GM20431 (cell line): ENCODE measurements around the gene PLA2G2C.
"Not testable (repeated sequence)": the region's sequence is repeated elsewhere in the genome, so short reads cannot be mapped to it uniquely, and the experiment has no call there.

Experiments
- in situ Hi-C: fragments of 300-500 bp; cut with MseI, MboI; formaldehyde crosslinking; loops from one replicate; pipeline ENCODE4 v1.15.0; 2020; ENCODE audit warnings: low sequenced_read_pairs; ENCODE audit not compliant: unreplicated experiment

The PLA2G2C gene, protein sequence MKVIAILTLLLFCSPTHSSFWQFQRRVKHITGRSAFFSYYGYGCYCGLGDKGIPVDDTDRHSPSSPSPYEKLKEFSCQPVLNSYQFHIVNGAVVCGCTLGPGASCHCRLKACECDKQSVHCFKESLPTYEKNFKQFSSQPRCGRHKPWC

DNA sequence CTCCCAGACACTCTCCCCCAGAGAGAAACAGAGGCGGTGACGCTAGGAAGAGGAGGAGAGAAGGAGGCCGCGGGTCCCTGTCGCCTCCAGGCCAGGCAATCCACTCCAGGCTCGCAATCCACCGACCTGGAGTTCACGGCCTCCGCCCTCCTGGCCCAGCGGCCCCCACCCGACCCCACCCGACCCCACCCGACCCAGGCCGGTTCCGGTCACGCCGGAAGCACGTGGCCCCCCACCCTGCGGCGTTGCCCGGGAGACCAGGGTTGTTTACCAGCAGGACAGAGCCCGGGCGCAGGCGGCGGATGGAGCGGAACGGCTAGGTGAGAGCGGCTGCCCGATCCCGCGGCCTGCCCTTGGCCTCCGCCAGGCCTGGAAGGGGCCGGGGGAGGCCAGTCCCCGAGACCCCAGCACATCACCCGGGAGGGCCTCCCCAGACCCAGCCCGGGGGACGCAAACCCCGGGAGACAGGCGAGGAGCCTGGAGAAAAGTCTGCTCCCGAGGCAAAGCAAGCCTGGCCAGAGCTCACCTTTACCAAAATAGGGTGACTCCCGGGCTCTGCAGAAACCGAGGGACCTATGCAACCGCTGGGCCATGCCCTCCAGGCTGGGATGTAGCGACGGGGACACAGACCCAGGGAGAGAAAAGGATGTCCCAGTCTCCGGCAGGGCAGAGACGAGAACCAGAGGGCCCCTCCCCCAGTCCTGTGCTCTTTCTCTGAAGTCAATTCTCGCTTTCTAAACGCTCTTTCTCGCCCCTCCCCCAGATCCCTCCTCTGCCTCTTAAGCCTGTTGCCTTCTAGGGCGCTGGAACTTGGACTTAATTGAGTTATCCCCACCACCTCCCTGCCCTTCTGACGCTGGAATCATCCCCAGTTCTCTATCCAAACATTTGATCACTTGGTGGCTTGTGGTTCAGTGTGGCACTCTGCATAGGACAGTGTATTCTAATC, at the start of gene PLA2G2C, which contains the start of gene UBXN10:
Gene PLA2G2C, minus strand, starts transcription at position 685 of the 949 bp plus-strand sequence. CDS start 9,155 bp downstream, outside the sequence.
Gene UBXN10, plus strand, starts transcription at position 263 of the 949 bp plus-strand sequence. CDS start 4,466 bp downstream, outside the sequence.
- in situ Hi-C loops = no loop called here

DNA sequence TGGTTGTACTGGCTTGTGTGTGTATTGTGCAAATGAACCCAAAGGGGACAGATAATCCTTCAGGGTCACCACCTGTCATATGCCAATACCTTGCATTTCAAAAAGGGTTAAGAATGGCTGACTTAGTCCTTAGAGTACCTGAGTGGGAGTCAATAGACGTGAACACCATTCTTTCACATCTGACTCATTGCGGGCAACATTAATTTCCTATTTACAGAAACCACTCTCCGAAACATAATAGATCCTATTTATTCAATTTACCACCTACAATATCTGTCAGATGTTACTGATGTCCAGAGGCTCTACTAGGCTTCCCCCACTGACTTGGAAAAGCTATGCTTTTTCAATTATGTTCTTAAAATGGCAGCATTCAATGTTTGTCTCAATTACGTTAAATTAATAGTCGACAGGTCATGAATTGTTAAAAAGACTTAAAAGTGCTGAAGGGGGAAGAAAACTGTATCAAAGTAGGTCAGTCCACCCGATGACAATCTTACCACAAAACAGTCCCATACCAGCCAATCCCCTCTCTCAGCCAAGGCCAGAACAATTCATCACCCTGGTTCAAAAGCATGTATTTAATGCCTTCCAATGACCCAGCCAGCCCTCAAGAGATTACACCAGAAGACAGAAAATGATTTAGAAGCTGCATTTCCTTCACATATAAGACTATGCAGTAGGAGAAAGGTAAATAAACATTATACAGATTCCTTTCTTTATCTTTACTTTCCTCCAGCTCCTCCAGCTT, 48.6 kb upstream of the PLA2G2C start:
- in situ Hi-C loops = no loop called here

DNA sequence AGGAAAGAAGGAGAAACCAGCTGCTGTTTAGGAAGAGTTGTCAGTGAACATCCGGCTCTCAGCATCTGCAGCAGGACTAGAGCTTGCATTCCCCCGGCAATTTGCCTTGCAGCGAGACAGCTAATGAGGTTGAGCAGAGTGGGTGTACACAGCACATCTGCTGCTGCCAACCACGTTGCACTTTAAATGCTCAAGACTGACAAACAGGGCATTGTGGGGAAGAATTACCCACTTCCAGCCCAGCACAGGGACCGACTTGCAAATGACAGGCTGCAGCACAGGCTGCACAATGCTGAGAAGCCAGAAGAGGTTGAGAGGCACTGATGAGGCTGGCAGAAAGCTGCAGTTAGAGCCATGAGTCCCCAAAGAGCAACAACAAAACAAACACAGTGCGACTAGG, 47.5 kb upstream of the PLA2G2C start:
- in situ Hi-C loops = no loop called here

DNA sequence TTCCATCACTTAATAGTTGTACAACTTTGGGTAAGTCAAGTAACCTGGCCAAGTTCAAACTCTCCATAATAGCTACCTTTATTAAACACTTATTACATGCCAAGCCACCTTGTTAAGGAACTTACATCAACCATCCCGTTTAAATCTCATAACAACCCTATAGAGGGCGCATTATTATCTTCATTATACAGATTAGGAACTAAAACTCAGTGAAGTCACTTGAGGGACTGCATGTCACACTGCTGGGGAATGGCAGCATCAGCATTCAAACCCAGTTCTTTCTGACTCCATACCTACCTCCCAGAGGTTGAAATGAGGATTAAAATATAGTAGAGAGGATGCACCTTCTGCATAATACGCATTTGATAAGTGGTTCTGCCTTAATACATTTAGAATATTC, 47.1 kb upstream of the PLA2G2C start:
- in situ Hi-C loops = no loop called here

DNA sequence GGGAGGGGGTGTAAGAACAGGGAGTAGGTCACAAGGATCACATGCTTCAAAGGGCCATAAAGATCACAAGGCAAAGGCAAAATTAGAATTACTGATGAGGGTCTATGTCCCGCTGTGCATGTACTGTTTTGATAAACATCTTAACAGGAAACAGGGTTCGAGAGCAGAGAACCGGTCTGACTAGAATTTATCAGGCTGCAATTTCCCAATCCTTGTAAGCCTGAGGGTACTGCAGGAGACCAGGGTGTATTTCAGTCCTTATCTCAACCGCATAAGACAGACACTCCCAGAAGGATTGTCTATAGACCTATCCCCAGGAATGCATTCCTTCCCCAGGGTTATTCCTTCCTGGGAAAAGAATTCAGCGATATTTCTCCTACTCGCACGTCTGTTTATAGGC, 46.2 kb upstream of the PLA2G2C start:
- in situ Hi-C loops = not testable (repeated sequence)

DNA sequence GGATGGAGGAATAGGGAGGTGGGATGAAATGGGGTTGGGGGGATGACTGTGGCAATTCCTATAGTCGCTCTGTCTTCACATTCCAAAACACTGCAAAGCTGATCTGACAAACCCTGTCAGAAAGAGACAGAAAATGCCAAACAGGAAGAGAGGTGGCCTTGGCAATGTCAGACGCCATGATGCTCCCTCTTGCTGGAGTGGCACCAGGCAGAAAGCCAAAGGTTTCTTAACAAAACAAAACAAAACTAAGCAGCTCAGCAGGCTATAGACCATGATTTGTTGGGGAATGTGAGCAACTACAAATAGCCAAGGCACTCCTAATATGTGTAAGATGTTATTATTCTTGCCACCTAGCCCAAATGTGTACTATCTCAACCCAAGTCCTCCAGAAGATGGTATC, 42.9 kb upstream of the PLA2G2C start:
- in situ Hi-C loops = no loop called here

DNA sequence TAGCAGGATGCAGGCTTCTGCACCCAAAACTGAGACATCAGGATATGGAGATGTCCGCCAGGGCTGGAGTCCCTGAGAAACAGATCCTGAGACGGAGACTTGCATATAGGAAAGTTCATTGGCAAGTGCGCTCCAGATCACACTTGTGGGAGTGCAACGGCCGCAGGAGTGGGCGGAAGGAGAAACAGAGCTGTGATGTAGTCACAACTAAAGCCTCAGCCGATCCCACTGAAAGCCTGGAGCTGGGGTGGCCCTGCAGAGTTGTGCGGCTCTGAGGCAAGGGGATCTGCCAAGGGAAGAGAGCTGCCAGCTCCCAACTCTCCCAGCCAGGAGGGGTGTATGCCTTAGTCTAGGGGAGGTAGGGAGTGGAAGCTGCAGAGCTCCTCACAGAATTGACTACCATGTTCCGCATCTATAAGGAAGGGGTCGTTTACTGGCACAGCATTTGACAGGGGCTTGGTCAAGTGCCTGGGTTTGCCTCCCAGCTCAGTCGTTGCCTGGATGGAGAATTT, 42.1 kb upstream of the PLA2G2C start:
- in situ Hi-C loops = no loop called here

DNA sequence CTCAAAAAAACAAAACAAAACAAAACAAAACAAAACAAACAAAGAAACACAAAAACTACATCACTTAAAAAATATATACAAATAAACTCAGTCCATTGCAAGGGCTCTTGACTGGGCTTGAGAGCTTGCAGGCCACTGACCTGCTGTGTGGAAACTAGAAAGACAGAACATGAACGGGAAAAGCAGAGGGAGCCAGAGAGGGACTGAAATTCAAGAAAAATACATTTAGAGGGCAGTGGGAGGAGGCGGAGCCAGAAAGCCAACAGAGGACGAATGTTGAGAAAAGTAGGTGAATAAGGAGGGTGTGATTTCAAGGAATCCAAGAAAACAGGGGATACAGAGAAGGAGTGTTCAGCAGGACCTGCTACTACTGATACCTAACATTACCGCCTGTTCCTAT, 41.4 kb upstream of the PLA2G2C start:
- in situ Hi-C loops = no loop called here

DNA sequence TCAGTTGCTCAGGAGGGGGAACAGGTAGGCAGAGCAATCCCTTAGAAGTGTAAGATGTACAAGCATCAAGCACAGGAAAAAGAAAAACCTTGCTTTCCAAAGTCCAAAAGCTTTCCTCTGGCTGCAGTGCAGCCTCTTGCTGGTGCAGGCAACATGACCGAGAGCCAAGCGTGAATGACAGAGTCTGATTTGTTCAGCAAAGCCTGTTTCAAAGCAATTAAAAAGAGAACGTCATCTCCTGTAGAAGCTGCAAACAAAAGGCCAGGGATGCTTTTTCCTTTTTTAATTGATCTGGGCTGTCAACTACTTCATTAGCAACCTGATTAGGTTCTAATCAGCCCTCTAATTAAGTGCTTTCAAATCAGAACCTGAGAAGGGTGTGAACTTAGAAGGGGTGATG, 38.2 kb upstream of the PLA2G2C start:
- in situ Hi-C loops = no loop called here

DNA sequence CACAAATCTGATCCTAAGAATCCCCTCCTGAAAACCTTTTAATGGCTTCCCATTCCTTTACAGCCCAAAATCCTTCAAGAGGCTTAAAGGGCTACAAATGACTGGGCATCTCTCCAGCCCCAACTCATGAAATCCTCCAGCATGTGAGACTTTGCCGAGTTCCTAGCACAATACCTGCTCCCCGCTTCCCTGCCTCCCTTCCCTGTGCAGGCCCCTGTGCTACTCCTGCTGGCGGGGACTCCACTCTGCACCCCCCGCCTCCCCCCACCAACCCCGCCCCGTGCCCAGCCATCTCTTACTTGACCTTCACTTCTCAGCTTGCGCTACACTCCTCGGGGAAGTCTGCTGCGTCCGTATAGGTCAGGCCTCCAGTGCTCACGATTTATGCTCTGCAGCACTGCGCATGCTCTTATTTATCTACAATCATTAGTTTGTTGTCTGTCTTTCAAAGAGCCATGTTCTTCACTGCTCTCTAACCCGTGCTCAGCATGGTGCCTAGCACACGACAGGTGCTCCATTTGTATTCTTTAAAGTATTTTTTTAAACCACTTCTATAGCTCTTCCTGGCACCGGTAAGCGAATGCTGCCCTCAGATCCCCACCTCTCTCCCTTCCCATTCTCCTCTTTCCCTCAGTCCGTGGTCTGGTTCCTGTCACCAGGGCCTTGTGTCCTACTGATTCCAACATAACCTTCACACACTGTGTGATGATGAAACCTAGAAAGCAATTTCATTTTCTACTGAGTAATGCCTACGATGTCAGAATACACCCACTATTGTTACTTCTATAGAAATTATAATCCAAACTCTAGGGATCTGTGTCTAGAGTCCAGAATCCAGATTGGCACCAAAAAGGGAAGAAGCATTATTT, 37.5 kb upstream of the PLA2G2C start:
- in situ Hi-C loops = no loop called here

DNA sequence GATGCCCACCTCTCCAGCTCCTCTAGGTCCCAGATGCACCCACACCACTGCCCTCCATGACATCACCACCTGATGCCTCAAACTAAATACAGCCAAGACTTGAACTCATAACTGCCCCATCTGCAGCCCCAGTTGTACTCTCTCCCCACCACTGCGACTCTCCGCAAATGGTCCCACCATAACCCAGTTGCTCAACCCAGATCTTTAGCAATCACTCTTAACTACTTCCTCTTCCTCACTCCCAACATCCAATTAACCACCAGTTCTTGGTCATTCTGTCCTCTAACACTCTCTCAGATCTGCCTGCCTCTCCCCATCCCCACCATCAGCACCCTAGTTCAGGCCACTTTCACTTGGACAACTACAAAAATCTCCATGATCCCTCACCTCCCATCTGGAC, 36.8 kb upstream of the PLA2G2C start:
- in situ Hi-C loops = no loop called here

DNA sequence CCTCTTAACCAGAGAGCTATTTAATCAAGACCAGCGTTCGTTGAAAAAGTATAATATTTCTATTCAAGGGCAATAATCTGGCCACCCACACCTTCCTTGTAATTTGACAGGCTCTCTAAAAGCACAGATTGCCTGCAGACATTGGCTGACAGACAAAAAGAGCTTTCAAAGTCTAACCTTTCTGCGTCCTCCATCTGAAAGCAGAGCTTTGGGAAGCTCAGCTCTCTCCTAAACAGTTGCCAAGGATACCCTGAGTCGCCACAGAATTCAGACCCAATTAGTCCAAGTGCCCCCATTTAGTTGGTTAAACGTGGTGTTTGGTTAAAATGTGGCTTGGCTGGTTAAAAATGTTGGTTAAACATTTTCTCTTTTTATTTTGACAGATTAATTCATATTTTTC, 33.7 kb upstream of the PLA2G2C start:
- in situ Hi-C loops = no loop called here

DNA sequence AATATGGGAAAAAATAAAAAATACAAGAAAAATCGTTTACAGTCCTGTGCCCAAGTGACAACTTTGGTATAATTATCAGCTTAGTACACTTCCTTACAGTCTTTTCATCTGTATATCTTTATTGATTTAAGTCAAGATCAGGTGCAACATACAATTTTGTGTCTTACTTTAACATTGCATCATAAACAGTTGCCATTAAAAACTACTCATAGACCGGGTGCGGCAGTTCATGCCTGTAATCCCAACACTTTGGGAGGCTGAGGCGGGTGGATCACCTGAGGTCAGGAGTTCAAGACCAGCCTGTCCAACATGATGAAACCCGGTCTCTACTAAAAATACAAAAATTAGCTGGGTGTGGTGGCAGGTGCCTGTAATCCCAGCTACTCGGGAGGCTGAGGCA, 32.7 kb upstream of the PLA2G2C start:
- in situ Hi-C loops = loop anchor here (10.0 kb wide), 1 partner anchor 276 kb away; no protein-coding TSS in a partner anchor

DNA sequence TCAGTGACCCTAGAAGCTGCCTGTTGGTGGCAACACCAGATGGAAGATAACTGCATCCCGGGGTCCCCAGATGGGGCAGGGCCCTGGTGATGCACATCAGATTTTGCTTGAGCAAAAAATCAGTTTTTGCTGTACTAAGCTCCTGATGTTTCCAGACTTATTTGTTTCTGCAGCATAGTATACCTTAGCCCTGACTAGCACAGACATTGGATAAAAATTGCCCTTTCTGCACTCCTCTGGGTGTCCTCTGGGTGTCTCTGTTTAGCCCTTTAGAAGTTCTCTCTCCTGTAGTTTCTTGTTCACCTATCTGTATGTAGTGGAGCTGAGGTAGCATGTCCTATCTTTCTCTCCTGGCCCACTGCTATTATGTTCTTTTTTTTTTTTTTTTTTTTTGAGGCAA, 30.3 kb upstream of the PLA2G2C start:
- in situ Hi-C loops = loop anchor here (10.0 kb wide), 1 partner anchor 278 kb away; no protein-coding TSS in a partner anchor

DNA sequence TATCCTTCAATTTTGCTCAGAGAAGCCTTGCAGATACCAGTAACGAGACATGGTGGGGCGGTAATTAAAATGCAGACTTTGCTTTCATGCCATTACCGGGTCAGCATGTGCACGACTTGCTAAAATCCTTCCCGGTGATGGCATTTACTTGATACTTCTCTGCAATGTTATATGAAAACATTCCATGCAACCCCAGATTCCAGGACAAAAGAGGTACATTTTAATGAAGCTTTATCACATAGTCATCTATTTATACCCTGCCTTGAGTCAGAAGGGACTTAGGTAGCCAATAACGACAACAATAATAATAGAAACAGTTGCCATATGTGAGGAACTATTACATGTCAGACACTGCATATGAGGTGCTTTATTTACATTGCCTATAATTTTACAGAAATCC, 29.4 kb upstream of the PLA2G2C start:
- in situ Hi-C loops = loop anchor here (10.0 kb wide), 1 partner anchor 279 kb away; no protein-coding TSS in a partner anchor

DNA sequence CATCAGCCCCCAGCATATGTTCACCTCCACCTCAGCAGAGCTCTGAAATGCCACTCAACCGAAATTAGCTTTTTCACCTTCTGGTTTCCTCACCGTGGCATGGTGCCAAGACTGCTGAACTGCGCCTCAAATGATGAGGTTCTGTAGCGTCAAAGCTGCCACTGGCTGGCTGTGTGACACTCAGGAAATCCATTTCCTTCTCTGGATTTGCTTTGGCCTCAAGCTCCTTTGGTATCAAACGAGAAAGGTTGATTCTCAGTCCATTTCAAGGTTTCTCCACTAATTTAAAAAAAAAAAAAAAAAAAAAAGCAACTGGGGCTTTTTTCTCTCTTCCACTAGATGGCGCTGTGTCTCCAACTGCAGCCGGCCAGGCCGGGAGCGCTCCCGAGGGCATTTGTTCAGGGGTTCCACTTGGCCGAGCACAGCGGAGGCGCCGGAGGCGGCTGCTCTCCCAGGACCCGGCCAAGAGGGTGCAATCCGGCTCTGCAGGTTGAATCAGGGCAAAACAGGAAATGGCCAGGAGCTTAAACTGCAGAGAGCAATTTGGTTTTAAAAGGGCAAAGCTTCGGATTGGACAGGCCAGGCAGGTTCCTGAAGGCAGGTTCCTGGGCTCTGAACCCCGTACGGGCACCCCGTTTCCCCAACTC, 26.5 kb upstream of the PLA2G2C start:
- in situ Hi-C loops = loop anchor here (10.0 kb wide), 1 partner anchor 282 kb away; no protein-coding TSS in a partner anchor

DNA sequence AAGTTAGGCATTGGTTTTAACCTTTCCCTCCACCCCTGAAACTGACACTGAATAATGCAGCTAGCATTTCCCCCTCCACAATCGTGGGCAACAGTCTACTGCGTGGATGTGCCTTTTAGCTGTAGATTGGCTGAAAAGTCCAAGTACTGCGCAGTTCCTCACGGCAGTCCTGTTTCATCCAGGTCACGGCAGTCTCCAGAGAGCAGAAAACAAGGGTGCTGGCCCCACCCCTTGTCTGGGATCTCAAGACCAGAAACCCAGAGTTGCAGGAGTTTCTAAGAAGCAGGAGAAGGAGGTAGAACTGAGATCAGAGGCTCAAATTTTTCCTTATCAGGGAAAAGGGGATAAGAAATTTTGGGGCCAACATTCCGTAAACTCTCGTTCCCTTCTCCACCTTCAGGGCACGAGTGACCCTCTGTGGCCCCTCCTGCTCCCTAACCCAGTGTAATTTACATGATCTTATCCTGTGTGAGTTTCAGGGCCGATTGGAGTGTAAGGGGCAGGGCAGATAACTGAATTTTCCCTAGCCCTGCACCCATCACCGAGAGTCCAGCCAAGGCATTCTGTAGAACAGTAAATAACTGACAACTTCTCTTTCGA, 25.9 kb upstream of the PLA2G2C start:
- in situ Hi-C loops = loop anchor here (10.0 kb wide), 1 partner anchor 283 kb away; no protein-coding TSS in a partner anchor

DNA sequence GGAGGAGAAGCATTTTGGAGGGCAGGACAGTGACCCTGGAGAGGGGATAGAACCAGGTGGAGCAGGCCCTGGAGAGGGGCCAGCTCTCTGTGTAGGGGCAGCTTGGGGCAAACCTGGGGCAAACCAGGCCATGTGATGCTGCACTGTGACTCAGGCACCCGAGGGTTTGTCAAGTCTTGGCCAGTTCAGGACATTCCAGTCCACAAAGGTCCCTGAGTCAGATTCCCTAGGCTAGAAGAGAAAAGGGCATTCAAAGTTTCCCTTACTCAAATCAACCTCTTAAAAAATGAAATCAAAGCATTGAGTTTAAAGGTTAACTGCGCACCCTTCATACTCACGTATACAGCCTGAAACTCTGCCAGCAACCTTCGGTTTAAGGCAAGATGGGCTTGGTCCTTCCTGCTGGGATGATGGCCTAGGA, 25.2 kb upstream of the PLA2G2C start:
- in situ Hi-C loops = loop anchor here (10.0 kb wide), 1 partner anchor 283 kb away; no protein-coding TSS in a partner anchor
